Mucosa of gallbladder (tissue), 1 donor: ENCODE data around the gene MASTL. TPM values are rescaled to one million over a fixed set of nuclear protein-coding genes. Genes with fewer than 3 reads are reported as not detected.

Experiments used
- DNase-seq: peaks from one replicate; pipeline ENCODE4 v3.0.0-alpha.2; 2020; ENCODE audit warnings: low spot score
- total RNA-seq: library from RNA; stranded (reverse); gene quantifications from one replicate; pipeline ENCODE4 v1.2.1, GENCODE V29; 2021
- donor health status: DM: no; HTN: no; CAD: no.

MASTL gene
- total RNA-seq, 1 donor from 2014 or later: 5.0 TPM

DNA sequence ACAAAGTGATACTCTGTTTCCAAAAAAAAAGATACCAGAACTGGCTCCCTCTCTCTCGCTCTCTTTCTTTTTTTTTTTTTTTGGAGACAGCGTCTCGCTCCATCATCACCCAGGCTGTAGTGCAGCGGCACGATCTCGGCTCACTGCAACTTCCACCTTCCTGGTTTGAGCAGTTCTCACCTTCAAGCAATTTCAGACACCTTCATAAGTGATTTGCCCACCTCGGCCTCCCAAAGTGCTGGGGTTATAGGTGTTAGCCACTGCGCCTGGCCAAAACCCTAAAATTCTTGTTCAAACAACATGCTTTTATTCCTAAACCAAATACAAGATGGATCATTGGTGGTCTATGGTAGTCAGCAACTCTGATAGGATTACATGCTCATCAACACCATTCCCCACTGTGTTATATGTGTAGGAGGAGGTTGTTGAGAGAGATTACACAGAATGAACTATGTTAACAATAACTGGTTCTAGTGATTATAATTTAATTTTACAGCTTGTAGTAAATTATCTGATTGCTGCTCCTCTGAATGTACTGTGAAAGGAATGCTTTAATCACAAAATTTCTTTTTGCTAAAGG lies 69.9 kb downstream of the MASTL start:
- no peak for DNase-seq

DNA sequence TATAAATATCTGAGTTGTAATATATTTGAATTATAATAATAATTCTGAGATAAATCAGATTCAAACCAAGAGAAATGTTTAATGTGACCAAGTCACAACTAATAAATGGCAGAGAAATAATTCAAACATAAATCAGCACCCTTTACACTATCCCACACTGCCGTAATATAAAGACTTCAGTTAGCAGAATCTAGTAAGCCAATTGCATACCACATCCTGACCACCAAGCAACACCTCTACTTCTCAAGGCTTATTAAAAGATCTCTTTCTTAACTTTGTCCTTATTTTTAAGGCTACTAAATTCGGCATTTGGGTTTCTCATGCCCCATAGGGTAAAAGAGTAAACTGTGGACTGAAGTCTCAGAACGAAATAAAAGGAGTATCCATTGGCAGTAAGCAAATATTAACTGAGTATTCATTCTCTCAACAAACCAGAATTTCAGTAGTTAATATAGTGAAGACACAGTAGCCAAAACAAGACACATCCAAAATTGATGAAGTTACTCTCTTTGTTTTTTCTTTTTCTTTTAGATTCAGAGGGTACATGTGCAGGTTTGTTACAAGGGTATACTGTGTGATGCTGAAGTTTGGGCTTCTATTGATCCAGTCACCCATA lies 70.6 kb downstream of the MASTL start:
- DNase-seq: no peak

- no peak for DNase-seq
Measured at GRCh38 chr10:27230022-27230421, 74.9 kb downstream of the MASTL start.

- DNase-seq: no peak
Measured at GRCh38 chr10:27235706-27236105, 80.6 kb downstream of the MASTL start.

Other genes starting within 250 kb of the MASTL start
- 7.7 TPM for gene ANKRD26, start 54.9 kb upstream of the MASTL start, total RNA-seq
- gene YME1L1, start 968 bp upstream of the MASTL start, total RNA-seq: 87.9 TPM
- gene ACBD5, start 85.4 kb downstream of the MASTL start, total RNA-seq: 34.4 TPM